A204.1 (cell line): Measurements from ENCODE around the gene CACNA1C.

Source experiments
- FAIRE-seq: peaks from 2 replicates; lab custom pipeline; 2012; peaks lifted over from hg19 to GRCh38; lab: Jason Lieb, UNC

Gene CACNA1C

GRCh38 chr12:2652011-2652400, 599.2 kb downstream of the CACNA1C start:
- no peak for FAIRE-seq

- FAIRE-seq = no peak
Measured at GRCh38 chr12:2652401-2653081, 599.8 kb downstream of the CACNA1C start.

- no peak for FAIRE-seq
Measured at GRCh38 chr12:2653461-2653965, 600.7 kb downstream of the CACNA1C start.

DNA sequence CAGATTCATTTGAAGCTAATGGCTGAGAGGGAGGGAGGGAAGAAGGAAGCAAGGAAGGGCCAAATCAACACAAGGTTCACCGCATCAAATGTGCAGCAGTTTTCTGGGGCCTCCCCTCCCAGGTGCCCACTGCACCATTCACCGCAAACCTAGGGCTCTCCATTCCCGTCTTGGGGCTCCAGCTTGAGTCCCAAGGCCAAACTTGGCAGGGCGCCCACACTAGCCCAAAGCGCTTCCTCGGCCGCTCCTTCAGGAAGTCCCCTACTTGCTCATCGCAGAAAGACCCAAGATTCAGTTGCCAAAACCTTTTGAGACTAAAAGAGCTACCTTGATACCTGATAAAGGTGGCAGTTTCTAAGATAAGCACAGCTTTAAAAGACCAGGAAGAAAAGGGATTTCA, 601.5 kb downstream of the CACNA1C start:
- no peak for FAIRE-seq

DNA sequence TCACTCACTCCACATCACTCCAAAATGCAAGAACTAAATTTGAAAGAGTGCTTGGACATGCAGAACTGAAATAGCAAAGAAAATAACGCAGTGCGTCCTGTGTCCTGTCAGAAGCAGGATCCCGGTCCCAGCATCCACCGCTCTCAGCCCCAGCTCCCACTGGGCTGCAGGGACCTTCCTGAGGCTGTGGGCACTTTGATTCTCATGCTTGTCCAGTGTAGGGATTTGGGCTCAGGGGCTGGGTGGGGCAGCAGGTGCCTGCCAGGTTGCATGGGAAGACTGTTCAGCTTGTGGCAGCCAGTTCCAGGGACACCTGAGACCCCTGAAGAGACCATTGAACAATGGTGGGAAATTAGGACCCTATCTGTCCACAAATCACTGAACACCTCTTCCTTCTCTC, 602.0 kb downstream of the CACNA1C start:
- no peak for FAIRE-seq

GRCh38 chr12:2662524-2662923, 609.7 kb downstream of the CACNA1C start:
- FAIRE-seq = no peak

GRCh38 chr12:2664721-2665577, 612.2 kb downstream of the CACNA1C start:
- FAIRE-seq = no peak

DNA sequence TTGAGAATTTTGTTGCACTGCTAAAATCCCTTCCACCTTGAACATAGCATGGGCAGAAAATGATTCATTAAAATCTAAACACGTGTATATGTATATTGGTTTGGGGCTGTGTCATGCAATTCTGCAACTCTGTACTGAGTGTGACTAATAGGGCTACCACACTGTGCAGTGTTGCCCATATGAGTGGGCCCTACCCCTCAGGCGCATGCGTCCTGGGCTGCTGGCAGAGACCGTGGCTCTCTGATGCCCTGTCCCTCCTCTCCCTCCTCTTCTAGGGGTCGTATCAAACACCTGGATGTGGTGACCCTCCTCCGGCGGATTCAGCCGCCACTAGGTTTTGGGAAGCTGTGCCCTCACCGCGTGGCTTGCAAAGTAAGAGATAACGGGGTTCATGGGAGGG, 613.6 kb downstream of the CACNA1C start:
- no peak for FAIRE-seq

DNA sequence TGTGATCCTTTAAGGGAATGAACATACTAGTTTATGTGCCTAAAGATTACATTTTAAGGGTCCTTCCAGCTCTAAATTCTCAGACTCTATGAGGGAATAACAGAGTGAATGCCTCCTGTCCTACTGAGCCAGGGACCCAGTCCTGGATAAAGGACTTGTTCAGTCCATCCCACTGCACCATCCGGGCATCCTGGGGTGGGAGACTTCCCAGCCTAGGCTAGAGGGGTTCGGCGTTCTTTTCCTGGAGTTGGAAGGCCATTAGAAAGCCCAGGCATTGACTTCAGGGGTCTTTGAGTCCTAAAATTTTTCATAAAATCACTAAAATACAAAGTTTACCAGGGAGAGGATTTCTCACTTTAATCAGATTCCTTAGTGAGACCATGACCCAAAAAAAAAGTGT, 614.1 kb downstream of the CACNA1C start:
- FAIRE-seq = no peak

- FAIRE-seq = no peak
Measured at GRCh38 chr12:2667716-2668440, 615.1 kb downstream of the CACNA1C start.

DNA sequence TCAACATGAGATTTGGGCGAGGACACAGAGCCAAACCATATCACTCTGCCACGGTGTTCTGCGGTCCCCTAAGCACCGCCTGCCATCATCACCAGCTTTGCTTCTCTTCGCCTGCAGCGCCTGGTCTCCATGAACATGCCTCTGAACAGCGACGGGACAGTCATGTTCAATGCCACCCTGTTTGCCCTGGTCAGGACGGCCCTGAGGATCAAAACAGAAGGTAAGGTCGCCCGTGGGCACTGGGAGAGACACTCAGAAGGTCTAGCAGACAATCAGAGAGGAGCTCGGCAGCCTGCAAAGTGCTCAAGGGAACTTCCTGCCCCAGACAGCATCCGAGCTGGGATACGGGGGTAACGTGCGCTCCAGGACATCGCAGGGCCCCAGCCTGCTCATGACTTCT, 616.0 kb downstream of the CACNA1C start:
- FAIRE-seq = no peak

DNA sequence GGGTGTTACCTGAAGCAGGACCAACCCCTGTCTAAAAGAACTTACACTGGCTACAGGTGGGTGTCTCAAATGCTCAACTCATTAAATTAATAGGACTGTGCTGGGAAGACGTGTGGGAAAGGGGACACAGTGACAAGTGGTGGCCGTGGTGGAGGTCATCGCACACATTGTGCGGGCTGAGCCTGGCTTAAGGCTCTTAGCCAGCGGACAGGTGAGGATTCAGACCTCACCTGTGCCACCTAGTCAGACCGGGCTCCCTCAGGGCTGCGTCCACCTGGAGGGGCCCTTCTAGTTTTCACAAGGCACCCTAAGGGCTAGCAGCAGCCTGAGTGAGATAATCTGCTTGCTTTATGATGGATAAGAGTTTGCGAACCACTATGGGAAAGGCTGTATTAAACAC, 616.8 kb downstream of the CACNA1C start:
- FAIRE-seq = no peak

- no peak for FAIRE-seq
Measured at GRCh38 chr12:2672863-2673262, 620.1 kb downstream of the CACNA1C start.

- no peak for FAIRE-seq
Measured at GRCh38 chr12:2673966-2674810, 621.4 kb downstream of the CACNA1C start.

DNA sequence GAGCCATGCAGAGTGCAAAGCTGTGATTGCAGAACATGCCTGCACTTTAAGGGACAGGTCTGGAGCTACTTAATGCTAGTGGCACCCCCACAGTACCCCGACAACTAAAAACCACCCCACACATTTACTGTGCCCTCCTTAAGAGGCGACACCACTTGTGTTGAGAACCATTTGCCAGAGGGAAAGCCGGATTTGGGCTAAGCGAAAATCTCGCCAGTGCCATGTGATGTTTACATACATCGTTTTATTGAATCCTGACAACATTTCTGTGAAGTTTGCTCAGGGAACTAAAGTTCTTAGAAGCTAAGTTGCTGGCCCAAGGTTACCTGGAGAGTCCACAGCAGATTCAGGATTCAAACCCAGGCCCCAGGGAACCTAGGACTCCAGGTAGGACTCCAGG, 623.0 kb downstream of the CACNA1C start:
- no peak for FAIRE-seq

DNA sequence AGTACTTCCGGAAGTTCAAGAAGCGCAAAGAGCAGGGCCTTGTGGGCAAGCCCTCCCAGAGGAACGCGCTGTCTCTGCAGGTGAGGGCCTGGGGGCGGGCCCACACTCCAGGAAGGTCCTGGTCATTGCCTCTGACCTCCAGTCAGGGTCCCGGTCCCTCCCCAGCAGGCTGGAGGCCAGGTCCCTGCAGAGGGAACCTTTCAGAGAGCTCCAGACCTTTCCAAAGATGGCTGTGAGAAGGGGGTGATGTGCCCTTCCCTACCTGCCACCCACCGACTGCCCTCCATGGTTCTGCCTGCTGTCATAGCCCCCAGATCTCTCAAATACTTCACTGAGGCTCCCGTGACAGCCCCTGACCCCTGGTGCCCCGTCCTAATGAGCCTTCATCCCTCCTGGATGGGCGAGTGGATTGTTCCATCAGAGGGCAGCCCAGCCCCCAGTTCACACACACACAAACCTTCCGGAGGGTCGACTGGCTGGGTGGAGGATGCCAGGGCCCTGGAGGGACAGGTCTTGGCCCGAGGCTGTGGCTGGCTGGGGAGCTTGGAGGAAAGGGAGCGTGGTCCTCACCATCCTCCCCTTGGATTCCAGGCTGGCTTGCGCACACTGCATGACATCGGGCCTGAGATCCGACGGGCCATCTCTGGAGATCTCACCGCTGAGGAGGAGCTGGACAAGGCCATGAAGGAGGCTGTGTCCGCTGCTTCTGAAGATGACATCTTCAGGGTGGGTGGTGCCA, 624.5 kb downstream of the CACNA1C start:
- no peak for FAIRE-seq

GRCh38 chr12:2678426-2678825, 625.6 kb downstream of the CACNA1C start:
- no peak for FAIRE-seq

GRCh38 chr12:2679068-2679815, 626.5 kb downstream of the CACNA1C start:
- no peak for FAIRE-seq

DNA sequence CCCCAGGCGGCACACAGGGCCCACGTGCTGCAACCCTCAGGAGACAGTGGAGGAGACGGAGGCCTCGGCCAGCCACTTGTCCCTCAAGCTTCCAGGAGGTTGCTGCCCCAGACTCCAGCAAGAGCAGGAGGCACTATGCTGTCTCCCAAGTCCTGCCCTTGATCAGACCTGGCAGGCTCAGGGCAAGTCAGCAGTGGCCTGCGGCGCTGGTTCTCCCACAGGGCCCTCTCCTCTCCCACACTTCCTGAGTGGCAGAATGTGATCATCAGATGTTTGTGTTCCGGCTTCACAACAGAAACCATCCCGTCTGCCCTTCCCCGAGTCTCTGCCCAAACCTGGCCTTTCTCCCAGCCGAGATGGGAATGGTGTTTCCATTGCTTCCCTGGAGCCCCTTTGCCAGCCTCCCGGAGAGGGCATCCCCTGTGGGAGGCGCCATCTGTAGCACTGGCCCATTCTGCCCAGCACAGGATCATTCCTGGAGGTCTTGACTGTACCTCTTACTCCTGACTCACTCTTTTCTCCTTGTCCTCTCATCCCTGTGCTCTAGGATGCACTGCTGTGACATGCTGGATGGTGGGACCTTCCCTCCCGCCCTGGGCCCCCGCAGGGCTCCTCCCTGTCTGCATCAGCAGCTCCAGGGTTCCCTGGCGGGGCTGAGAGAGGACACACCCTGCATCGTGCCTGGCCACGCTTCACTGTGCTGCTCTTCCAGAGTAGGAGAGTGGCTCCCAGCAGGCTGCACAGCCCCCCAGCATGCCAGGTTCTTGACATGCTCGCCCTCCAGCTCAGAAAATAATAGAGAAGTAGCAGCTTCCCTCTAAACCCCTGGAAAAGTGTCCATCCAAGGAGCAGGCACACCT, 627.3 kb downstream of the CACNA1C start:
- FAIRE-seq = no peak

DNA sequence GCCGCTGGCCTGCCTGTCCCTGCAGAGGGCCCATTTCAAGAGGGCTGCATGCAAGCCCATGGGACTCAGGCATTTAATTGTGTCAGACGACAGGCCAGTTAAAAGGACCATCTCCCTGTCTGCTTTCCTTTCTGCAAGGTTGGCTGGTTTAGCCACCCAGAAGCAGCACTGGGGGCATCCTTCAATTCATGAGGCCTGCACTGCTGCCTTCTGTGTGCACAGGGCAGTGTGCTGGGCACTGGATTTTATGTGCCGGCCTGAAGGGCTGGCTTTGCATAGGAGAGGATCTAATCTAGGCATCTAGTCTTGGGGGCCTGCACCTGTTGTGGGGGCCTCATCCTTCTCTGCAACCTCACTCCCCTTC, 627.9 kb downstream of the CACNA1C start:
- FAIRE-seq = no peak
